ENCODE measurements around the gene GGA1. TPM values are rescaled to one million over a fixed set of nuclear protein-coding genes. Genes with fewer than 3 reads are reported as not detected.
A peak's percentile ranks its signal among the peaks of the same experiment; 100 is the strongest.

GGA1 gene
- total and polyA plus RNA-seq, 10 of the 15 experiments (the other 5 are each of a cell fraction or from before 2014, with no cell fraction given), result 1.4 to 79.4 (median 44.4) TPM

- intact Hi-C loops (cut with micrococcal nuclease; ENCODE audit: unreplicated experiment) (loop anchor here (10.0 kb wide), 1 partner anchor 252 kb away; no protein-coding TSS in a partner anchor), in situ Hi-C loops (cut with MboI) (no loop called here)
- ATAC-seq (peak; percentile 42), DNase-seq (ENCODE audit: low read depth, low spot score) (no peak), FAIRE-seq (no peak)
- ChIA-PET RAD21 (ENCODE audit: unreplicated experiment) (interaction anchor here (0.6 to 8.5 kb wide), 23 partner anchors 9 to 307 kb away, joined by 3 to 237 read pairs (median 5); partner anchors contain the start of genes GGA1, LGALS2 and MFNG), POLR2A (interaction anchor here (0.6 to 4.9 kb wide), 7 partner anchors 14 to 81 kb away, joined by 3 to 39 read pairs (median 6); partner anchors contain the start of genes GGA1, LGALS2 and MFNG), SMC1A (ENCODE audit: uncharacterized antibody, unreplicated experiment) (interaction anchor here (0.7 to 7.2 kb wide), 18 partner anchors 9 to 249 kb away, joined by 3 to 179 read pairs (median 4); partner anchors contain the start of genes LGALS2 and MFNG), CTCF (interaction anchor here (0.7 to 22.0 kb wide), 26 partner anchors 9 to 307 kb away, joined by 3 to 541 read pairs (median 6); partner anchors contain the start of genes ELFN2, GGA1, LGALS2 and PDXP)
- Histone ChIP-seq H3K79me2 (ENCODE audit: control insufficient read depth, insufficient read depth, low read length) (no peaks in the 10 kb centered on the region), H3K4me2 (ENCODE audit: control insufficient read depth, insufficient read depth) (peak overlapping the region; percentile 61), H3K27ac (ENCODE audit: control insufficient read depth, insufficient read depth) (no peak overlapping the region), H3K27me3 (replicated peaks in 1 of 2; ENCODE audit: control insufficient read depth in 2 of 2, insufficient read depth in 2 of 2, low read length in 1 of 2) (peaks cover 2 to 7% of the 10 kb centered on the region in 2 experiments), H3K9me3 (replicated peaks; ENCODE audit: control insufficient read depth, insufficient read depth, low read length) (no peaks in the 10 kb centered on the region), H3K4me1 (ENCODE audit: control insufficient read depth, insufficient read depth, low read length) (peaks cover 11% of the 10 kb centered on the region), H3K4me3 (no peak overlapping the region), H4K20me1 (ENCODE audit: control insufficient read depth, insufficient read depth) (no peaks in the 10 kb centered on the region), H3K9ac (ENCODE audit: control insufficient read depth, insufficient read depth, low read length) (no peak overlapping the region), H2AFZ (ENCODE audit: control insufficient read depth, low read depth, low read length) (peak overlapping the region; percentile 50; the same call in 1 of the 2 replicates), H3K36me3 (ENCODE audit: control insufficient read depth in 2 of 2, insufficient read depth in 2 of 2, low read length in 1 of 2) (no peaks in the 10 kb centered on the region)
- BruUV-seq (replicated peaks), result no TSS peak
- TF ChIP-seq SREBF2 (IDR thresholded peaks at IDR 0.05; ENCODE audit: low read length), result no peak
- TF ChIP-seq BRCA1 (IDR thresholded peaks at IDR 0.05; ENCODE audit: low read depth, low read length), result no peak
- TF ChIP-seq MYB (IDR thresholded peaks at IDR 0.05; ENCODE audit: borderline replicate concordance, low read depth, low read length), result no peak
- 7% methylated on average over 22 of the region's 28 CpGs for whole genome bisulfite sequencing (ENCODE audit: insufficient coverage, insufficient replicate concordance, low lambda C conversion rate, missing lambda C conversion rate)
These were observed 42.3 kb upstream of the GGA1 start for GRCh38 chr22:37566329-37566837.

Data from GM12878 (cell line).